GM04504 (cell line): Measurements from ENCODE around the gene NT5C2.
"Not testable (repeated sequence)": the region's sequence is repeated elsewhere in the genome, so short reads cannot be mapped to it uniquely, and the experiment has no call there.

ENCODE experiments used
- DNase-seq: peaks from one replicate; pipeline ENCODE4 v3.0.0-alpha.2; 2012; ENCODE audit warnings: low read depth

Gene NT5C2

DNA sequence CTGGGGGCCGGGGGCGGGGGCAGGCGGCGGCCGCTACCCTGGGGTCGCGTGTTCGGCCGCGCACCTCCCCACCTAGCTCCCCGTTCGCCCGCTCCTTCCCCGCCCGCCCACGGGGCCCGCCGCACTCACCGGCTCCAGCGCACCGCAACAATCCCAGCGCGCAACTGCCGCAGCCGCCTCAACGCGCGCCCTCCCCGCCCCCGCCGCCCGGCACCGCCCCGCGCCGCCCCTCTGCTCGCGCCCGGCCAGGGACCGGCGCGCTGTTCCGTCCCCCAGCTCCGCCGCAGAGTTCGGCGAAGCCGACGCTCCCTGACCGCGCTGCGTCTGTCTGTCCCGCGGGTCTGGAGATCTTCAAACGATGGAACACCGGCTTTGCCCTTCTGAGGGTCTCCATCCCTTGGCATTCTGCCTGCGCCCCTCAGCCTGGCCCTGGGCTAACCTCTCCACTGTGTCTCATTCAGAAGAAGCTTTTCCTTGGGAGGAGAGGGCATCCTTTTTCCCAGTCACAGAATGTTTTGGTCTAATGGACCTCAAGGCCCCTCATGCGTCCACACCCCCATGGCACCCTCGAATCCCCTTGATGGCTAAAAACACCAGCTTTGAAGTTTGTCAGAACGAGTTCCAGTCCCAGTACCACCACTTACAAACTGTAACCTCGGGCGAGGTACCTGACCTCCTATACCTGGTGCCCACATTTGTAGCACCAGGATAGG lies at the start of gene NT5C2:
Gene NT5C2, minus strand, starts transcription at position 166 of the 713 bp plus-strand sequence. CDS start 18,314 bp downstream, outside the sequence.
- DNase-seq = peak; percentile 49

GRCh38 chr10:103241262-103242011 lies 48.4 kb upstream of the NT5C2 start:
- no peak for DNase-seq

- peak; percentile 44 for DNase-seq
Observed at GRCh38 chr10:103238506-103239252, 45.6 kb upstream of the NT5C2 start.

GRCh38 chr10:103235775-103236174 lies 42.7 kb upstream of the NT5C2 start:
- no peak for DNase-seq

DNA sequence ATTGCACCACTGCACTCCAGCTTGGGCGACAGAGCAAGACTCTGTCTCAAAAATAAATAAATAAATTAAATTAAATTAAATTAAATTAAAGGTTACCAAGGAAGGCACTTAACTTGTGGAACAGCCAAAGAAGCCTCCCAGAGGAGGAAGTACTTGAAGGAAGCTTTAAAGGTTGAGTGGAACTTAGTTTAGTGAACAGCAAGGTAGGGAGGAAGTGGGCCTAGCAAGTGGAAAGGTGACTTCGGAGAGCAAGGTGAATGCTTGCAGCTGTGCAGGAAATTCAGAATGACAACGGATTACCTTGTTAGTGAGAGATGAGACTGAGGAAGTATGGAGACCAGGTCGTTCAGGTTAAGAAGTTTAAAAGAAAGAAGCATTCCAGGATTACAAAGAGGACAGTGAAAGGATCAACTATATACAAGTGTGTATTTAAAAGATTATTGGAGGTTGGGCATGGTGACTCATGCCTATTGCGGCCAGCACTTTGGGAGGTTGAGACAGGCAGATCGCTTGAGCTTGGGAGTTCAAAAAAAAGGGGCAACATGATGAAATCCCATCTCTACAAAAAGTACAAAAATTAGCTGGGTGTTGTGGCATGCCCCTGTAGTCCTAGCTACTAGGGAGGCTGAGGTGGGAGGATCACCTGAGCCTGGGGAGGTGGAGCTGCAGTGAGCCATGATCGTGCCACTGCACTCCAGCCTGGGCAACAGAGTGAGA lies 39.9 kb upstream of the NT5C2 start:
- no peak for DNase-seq

- no peak for DNase-seq
Observed at GRCh38 chr10:103232131-103232673, 39.1 kb upstream of the NT5C2 start.

- peak; percentile 82 for DNase-seq
Observed at GRCh38 chr10:103231047-103231551, 38.0 kb upstream of the NT5C2 start.

GRCh38 chr10:103227416-103227815 lies 34.3 kb upstream of the NT5C2 start:
- DNase-seq = no peak

DNA sequence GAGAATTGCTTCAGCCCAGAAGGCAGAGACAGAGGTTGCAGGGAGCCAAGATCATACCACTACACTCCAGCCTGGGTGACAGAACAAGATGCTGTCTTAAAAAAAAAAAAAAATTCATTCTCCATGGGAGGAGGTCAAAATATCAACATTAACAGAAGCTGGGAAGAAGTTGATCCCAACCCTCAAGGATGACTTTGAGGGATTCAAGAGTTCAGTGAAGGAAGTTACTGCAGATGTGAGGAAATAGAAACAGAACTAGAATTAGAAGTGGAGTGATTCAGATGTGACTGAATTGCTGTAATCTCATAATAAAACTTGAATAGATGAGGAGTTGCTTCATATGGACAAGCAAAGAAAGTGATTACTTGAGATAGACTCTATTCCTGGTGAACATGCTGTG lies 32.9 kb upstream of the NT5C2 start:
- no peak for DNase-seq

DNA sequence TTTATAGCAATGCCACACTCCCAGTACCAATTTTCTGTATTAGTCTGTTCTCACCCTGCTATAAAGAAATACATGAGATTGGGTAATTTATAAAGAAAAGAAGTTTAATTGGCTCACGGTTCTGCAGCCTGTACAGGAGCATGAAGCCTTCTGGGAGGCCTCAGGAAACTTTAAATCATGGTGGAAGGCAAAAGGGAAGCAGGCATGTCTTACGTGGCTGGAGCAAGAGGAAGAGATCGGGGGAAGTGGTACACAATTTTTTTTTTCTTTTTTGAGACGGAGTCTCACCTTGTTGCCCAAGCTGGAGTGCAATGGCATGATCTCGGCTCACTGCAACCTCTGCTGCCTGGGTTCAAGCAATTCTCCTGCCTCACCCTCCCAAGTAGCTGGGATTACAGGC lies 31.6 kb upstream of the NT5C2 start:
- DNase-seq = not testable (repeated sequence)

GRCh38 chr10:103224133-103224532 lies 31.1 kb upstream of the NT5C2 start:
- DNase-seq = no peak

DNA sequence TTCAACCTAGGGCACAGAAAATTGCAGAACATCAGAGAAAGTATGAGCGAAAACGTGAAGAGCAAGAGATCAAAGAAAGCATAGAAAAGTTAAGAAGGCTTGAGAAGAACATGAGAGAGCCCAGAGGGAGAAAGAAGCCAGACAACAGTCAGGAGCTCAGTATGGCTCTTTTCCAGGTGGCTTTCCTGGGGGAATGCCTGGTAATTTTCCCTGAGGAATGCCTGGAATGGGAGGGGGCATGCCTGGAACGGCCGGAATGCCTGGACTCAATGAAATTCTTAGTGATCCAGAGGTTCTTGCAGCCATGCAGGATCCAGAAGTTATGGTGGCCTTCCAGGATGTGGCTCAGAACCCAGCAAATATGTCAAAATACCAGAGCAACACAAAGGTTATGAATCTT lies 23.3 kb upstream of the NT5C2 start:
- not testable (repeated sequence) for DNase-seq

DNA sequence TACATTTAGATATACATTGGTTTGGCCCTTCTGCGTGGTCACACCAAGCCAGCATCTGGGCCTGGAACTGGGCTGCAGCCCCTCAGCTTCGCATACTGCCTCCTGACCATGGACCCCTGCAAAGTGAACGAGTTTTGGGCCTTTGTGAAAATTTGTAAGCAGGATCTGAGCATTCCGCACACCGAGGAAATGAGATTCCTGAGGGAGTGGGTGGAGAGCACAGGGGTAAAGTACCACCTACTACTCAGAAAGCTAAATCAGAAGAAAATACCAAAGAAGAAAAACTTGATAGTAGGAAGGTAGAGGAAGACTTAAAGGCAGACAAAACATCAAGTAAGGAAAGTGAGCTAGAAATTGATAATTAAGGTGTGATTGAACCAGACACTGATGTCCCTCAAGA lies 22.5 kb upstream of the NT5C2 start:
- DNase-seq = no peak

GRCh38 chr10:103210262-103210661 lies 17.2 kb upstream of the NT5C2 start:
- DNase-seq = not testable (repeated sequence)

- DNase-seq = not testable (repeated sequence)
Observed at GRCh38 chr10:103207643-103208042, 14.6 kb upstream of the NT5C2 start.

DNA sequence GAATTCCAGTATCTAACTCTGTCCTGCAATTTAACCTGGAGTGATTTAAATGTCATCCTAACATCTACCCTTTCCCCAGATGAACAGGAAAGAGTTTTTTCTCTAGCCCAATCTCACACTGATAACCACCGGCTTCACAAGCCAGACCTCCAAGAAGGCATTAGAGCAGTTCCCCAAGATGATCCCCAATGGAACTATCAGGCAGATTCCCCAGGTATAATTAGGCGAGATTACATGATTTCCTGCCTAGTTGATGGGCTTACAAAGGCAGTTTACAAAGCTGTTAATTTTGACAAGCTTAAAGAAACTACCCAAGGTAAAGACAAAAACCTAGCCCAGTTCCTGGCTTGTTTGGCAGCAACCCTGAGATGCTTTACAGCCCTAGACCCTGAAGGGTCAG lies 14.1 kb upstream of the NT5C2 start:
- DNase-seq = no peak

- not testable (repeated sequence) for DNase-seq
Observed at GRCh38 chr10:103206715-103207114, 13.6 kb upstream of the NT5C2 start.

DNA sequence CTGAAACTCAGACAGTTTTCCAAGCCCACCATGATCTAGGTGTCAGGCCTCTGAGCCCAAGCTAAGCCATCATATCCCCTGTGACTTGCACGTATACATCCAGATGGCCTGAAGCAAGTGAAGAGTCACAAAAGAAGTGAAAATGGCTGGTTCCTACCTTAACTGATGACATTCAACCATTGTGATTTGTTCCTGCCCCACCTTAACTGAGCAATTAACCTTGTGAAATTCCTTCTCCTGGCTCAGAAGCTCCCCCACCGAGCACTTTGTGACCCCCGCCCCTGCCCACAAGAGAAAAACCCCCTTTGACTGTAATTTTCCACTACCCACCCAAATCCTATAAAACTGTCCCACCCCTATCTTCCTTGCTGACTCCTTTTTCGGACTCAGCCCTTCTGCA lies 12.3 kb upstream of the NT5C2 start:
- DNase-seq = not testable (repeated sequence)

DNA sequence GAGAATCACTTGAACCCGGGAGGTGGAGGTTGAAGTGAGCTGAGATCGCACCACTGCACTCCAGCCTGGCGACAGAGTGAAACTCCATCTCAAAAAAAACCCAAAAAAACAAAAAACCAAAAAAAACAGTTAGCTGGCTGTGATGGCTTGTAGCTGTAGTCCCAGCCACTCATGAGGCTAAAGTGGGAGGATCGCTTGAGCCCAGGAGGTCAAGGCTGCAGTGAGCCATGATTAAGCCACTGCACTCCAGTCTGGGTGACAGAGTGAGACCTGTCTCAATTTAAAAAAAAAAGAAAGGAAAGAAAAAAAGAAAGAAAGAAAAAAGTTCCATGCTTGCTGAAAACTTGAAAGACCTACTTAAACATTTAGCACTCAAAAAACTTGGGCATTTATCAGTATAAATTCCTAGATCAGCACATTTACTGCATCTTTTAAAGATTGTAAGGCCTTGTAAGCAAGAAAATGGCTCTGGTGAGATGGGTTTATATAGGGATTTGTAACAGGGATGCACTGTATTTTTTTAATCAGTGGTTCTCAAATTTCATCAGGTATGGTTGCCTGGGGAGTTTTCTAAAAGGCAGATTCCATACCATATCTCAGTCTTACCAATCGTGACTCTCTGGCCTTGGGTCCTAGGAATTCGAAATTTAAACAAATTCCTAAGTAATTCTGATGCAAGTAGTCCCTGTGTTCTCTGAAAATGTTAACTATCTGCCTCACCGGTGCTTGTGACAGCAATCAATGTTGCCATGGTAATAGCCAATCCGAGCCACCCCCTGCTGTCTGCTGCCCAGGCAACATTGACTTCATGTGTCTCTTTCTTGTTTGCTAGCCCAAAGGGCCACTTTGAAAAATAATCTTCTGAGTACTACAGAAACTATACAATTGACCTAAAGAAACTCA lies 11.5 kb upstream of the NT5C2 start:
- DNase-seq = no peak

GRCh38 chr10:103203466-103203865 lies 10.4 kb upstream of the NT5C2 start:
- DNase-seq = no peak

DNA sequence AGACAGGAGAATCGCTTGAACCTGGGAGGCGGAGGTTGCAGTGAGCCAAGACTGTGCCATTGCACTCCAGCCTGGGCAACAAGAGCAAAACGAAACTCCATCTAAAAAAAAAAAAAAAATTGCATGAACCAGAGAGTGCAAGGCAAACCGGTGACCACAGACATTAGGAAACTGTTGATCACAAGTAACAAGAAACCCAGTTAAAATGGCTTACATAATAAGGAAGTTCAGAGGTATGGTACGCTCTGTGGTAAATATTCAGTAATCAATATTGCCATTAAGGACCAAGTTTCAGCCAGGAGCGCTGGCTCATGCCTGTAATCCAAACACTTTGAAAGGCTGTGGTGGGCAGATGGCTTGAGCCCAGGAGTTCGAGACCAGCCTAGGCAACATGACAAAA lies 9.2 kb upstream of the NT5C2 start:
- no peak for DNase-seq
